OCI-LY3 (cell line): Measurements from ENCODE around the gene PDE4D.

Experiments
- H2AFZ ChIP-seq: fragments of 200-600, 300-600 bp; shearing (Covaris generic); 2 replicates; pipeline ENCODE4 v1.6.0; 2014; ENCODE audit warnings: antibody characterized with exemption, low read depth, low read length
- H3K27ac ChIP-seq: fragments of 200-600, 300-600 bp; sonication (generic); 2 replicates; pipeline ENCODE4 v1.5.1; 2014; ENCODE audit warnings: mild to moderate bottlenecking, low read length, moderate library complexity, mixed read lengths
- H3K27me3 ChIP-seq: fragments of 200-600, 300-600 bp; sonication (generic); 2 replicates; pipeline ENCODE4 v1.6.1; 2014; ENCODE audit warnings: low read depth, low read length, mixed read lengths
- H3K36me3 ChIP-seq: fragments of 200-600, 300-600 bp; sonication (generic); replicated peaks from 2 replicates; pipeline ENCODE3; 2014; ENCODE audit warnings: low read depth, low read length, mixed read lengths
- H3K4me1 ChIP-seq: fragments of 300-600, 200-600 bp; sonication (generic); 2 replicates; pipeline ENCODE4 v1.6.1; 2014; ENCODE audit warnings: low read length, mixed read lengths
- H3K4me2 ChIP-seq: fragments of 200-600, 300-600 bp; sonication (generic); 2 replicates; pipeline ENCODE4 v1.6.1; 2014; ENCODE audit warnings: low read length, mixed read lengths
- H3K4me3 ChIP-seq: fragments of 300-600, 200-600 bp; sonication (generic); 2 replicates; pipeline ENCODE4 v1.5.1; 2014; ENCODE audit warnings: antibody characterized with exemption, mild to moderate bottlenecking, low read length, moderate library complexity
- H3K79me2 ChIP-seq: fragments of 300-600, 200-600 bp; shearing (Covaris generic); 2 replicates; pipeline ENCODE4 v1.6.1; 2014; ENCODE audit warnings: mild to moderate bottlenecking, low read length, mixed read lengths
- H3K9ac ChIP-seq: fragments of 300-600, 200-600 bp; shearing (Covaris generic); 2 replicates; pipeline ENCODE4 v1.6.0; 2014; ENCODE audit warnings: mild to moderate bottlenecking, low read length, moderate library complexity
- H3K9me3 ChIP-seq: fragments of 200-600, 300-600 bp; shearing (Covaris generic); 2 replicates; pipeline ENCODE4 v1.6.1; 2014; ENCODE audit warnings: low read length, mixed read lengths; ENCODE audit not compliant: insufficient read depth
- H4K20me1 ChIP-seq: fragments of 200-600, 300-600 bp; sonication (generic); 2 replicates; pipeline ENCODE4 v1.6.1; 2016; ENCODE audit warnings: low read length, mixed read lengths; ENCODE audit not compliant: insufficient read depth
- CTCF ChIP-seq: fragments of 200-600, 300-600 bp; sonication (generic); IDR thresholded peaks from 2 replicates; pipeline ENCODE4 v1.5.1; 2014; ENCODE audit warnings: antibody characterized with exemption, low read length, low read depth
- EZH2phosphoT487 ChIP-seq: fragments of 200-600 bp; shearing (Covaris generic); IDR thresholded peaks from 2 replicates; pipeline ENCODE4 v1.6.1; 2018; ENCODE audit warnings: antibody characterized with exemption, mixed run types, low read depth

Gene PDE4D

GRCh38 chr5:59357381-59357977, 536.0 kb downstream of the PDE4D start:
- no peaks in the 10 kb centered on the region for H4K20me1 ChIP-seq

GRCh38 chr5:59356813-59357380, 536.6 kb downstream of the PDE4D start:
- no peak for TF ChIP-seq CTCF
- TF ChIP-seq EZH2phosphoT487, result no peak

More at GRCh38 chr5:59357381-59357977, 536.0 kb downstream of the PDE4D start:
- Histone ChIP-seq H3K4me3 (no peak overlapping the region), H3K27ac (no peak overlapping the region), H3K9me3 (no peaks in the 10 kb centered on the region), H3K27me3 (no peaks in the 10 kb centered on the region), H3K4me2 (no peak overlapping the region), H3K79me2 (no peaks in the 10 kb centered on the region), H3K4me1 (no peaks in the 10 kb centered on the region), H3K9ac (no peak overlapping the region), H3K36me3 (no peaks in the 10 kb centered on the region), H2AFZ (no peak overlapping the region)
- no peak for TF ChIP-seq CTCF
- TF ChIP-seq EZH2phosphoT487, result no peak

GRCh38 chr5:59354811-59355210, 538.7 kb downstream of the PDE4D start:
- Histone ChIP-seq H3K27me3 (no peaks in the 10 kb centered on the region), H2AFZ (no peak overlapping the region), H3K4me2 (no peak overlapping the region), H4K20me1 (no peaks in the 10 kb centered on the region), H3K9ac (no peak overlapping the region), H3K27ac (no peak overlapping the region), H3K4me1 (no peaks in the 10 kb centered on the region), H3K4me3 (no peak overlapping the region), H3K36me3 (no peaks in the 10 kb centered on the region), H3K79me2 (no peaks in the 10 kb centered on the region), H3K9me3 (no peaks in the 10 kb centered on the region)
- TF ChIP-seq EZH2phosphoT487 (no peak), CTCF (no peak)

More at GRCh38 chr5:59356813-59357380, 536.6 kb downstream of the PDE4D start:
- H3K9me3 ChIP-seq, result no peaks in the 10 kb centered on the region
- no peaks in the 10 kb centered on the region for H3K36me3 ChIP-seq
- no peaks in the 10 kb centered on the region for H3K4me1 ChIP-seq
- H4K20me1 ChIP-seq, result no peaks in the 10 kb centered on the region
- no peak overlapping the region for H3K4me2 ChIP-seq
- no peak overlapping the region for H3K9ac ChIP-seq
- H3K79me2 ChIP-seq, result no peaks in the 10 kb centered on the region
- no peak overlapping the region for H3K4me3 ChIP-seq
- H2AFZ ChIP-seq, result no peak overlapping the region
- no peaks in the 10 kb centered on the region for H3K27me3 ChIP-seq
- H3K27ac ChIP-seq, result no peak overlapping the region

- H3K79me2 ChIP-seq, result no peaks in the 10 kb centered on the region
- no peak overlapping the region for H3K4me3 ChIP-seq
- no peaks in the 10 kb centered on the region for H3K27me3 ChIP-seq
- TF ChIP-seq CTCF (no peak), EZH2phosphoT487 (no peak)
- H4K20me1 ChIP-seq, result no peaks in the 10 kb centered on the region
- H3K27ac ChIP-seq, result no peak overlapping the region
- no peaks in the 10 kb centered on the region for H3K4me1 ChIP-seq
- H3K9ac ChIP-seq, result no peak overlapping the region
- H3K36me3 ChIP-seq, result no peaks in the 10 kb centered on the region
- H3K9me3 ChIP-seq, result no peaks in the 10 kb centered on the region
- no peak overlapping the region for H3K4me2 ChIP-seq
- no peak overlapping the region for H2AFZ ChIP-seq
Observed at GRCh38 chr5:59354274-59354673, 539.3 kb downstream of the PDE4D start.
